ENCODE measurements around the gene WHRN.

WHRN gene

GRCh38 chr9:114378016-114378415 is 127.3 kb downstream of the WHRN start:
- no peak for DNase-seq (ENCODE audit: low spot score)

GRCh38 chr9:114376586-114377445 is 128.5 kb downstream of the WHRN start:
- DNase-seq (ENCODE audit: low spot score) = no peak

- DNase-seq (ENCODE audit: low spot score) = no peak
Observed at GRCh38 chr9:114375386-114376175, 129.7 kb downstream of the WHRN start.

- no peak for DNase-seq (ENCODE audit: low spot score)
Observed at GRCh38 chr9:114374936-114375335, 130.3 kb downstream of the WHRN start.

GRCh38 chr9:114373960-114374730 is 131.1 kb downstream of the WHRN start:
- DNase-seq (ENCODE audit: low spot score) = no peak

GRCh38 chr9:114372921-114373448 is 132.3 kb downstream of the WHRN start:
- no peak for DNase-seq (ENCODE audit: low spot score)

- DNase-seq (ENCODE audit: low spot score) = no peak
Observed at GRCh38 chr9:114371973-114372917, 133.0 kb downstream of the WHRN start.

GRCh38 chr9:114371343-114371944 is 133.8 kb downstream of the WHRN start:
- no peak for DNase-seq (ENCODE audit: low spot score)

GRCh38 chr9:114370968-114371320 is 134.3 kb downstream of the WHRN start:
- DNase-seq (ENCODE audit: low spot score) = no peak

- no peak for DNase-seq (ENCODE audit: low spot score)
Observed at GRCh38 chr9:114370251-114370967, 134.9 kb downstream of the WHRN start.

GRCh38 chr9:114369216-114370130 is 135.8 kb downstream of the WHRN start:
- DNase-seq (ENCODE audit: low spot score) = no peak

- no peak for DNase-seq (ENCODE audit: low spot score)
Observed at GRCh38 chr9:114367772-114368569, 137.3 kb downstream of the WHRN start.

- DNase-seq (ENCODE audit: low spot score) = no peak
Observed at GRCh38 chr9:114367366-114367765, 137.9 kb downstream of the WHRN start.

GRCh38 chr9:114366334-114367128 is 138.7 kb downstream of the WHRN start:
- DNase-seq (ENCODE audit: low spot score) = peak; percentile 49

- DNase-seq (ENCODE audit: low spot score) = no peak
Observed at GRCh38 chr9:114365194-114365593, 140.1 kb downstream of the WHRN start.

GRCh38 chr9:114364134-114365041 is 140.9 kb downstream of the WHRN start:
- DNase-seq (ENCODE audit: low spot score) = peak; percentile 32
